Measurements from ENCODE around the gene STARD6.

GRCh38 chr18:54294274-54294673, 63.4 kb downstream of the STARD6 start:
- TF ChIP-seq, protein P1, sequence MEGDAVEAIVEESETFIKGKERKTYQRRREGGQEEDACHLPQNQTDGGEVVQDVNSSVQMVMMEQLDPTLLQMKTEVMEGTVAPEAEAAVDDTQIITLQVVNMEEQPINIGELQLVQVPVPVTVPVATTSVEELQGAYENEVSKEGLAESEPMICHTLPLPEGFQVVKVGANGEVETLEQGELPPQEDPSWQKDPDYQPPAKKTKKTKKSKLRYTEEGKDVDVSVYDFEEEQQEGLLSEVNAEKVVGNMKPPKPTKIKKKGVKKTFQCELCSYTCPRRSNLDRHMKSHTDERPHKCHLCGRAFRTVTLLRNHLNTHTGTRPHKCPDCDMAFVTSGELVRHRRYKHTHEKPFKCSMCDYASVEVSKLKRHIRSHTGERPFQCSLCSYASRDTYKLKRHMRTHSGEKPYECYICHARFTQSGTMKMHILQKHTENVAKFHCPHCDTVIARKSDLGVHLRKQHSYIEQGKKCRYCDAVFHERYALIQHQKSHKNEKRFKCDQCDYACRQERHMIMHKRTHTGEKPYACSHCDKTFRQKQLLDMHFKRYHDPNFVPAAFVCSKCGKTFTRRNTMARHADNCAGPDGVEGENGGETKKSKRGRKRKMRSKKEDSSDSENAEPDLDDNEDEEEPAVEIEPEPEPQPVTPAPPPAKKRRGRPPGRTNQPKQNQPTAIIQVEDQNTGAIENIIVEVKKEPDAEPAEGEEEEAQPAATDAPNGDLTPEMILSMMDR (optimal IDR thresholded peaks at IDR 0.05 in 1 of 3, IDR thresholded peaks at IDR 0.05 in 1 of 3, conservative IDR thresholded peaks at IDR 0.05 in 1 of 3; ENCODE audit: extremely low read depth in 1 of 3, insufficient read depth in 2 of 3, low read length in 3 of 3) = no peak
- no peak for TF ChIP-seq EZH2 (IDR thresholded peaks at IDR 0.05; ENCODE audit: low read length)

Data from keratinocyte (primary cell).